ENCODE measurements around the gene DNAH6.

DNA sequence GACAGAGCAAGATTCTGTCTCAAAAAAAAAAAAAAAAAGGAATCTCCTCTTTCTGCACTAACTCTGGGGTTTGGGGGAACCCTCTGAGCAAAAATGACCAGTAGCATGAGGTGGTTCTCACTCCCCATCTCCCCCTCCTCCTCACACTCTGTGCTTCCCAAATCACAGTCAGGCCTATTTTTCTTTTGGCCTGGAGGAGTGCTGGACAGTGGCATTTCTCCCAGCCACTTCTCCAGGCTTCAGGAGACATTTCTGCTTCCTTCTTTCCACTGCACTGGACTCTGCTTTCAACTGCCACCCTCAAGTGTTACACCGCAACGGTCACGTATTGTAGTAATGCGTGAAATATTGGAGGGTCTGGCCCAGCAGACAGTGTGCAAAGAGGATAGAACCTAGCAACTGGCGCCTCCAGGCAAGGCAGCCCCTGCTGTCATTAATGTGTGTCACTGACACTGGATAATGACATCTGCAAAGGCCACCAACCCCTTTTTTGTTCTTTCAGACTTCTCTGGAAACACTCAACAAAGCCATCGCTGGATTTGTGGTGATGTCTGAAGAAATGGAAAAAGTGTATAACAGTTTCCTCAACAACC lies 295.6 kb downstream of the DNAH6 start:
- TF ChIP-seq, protein P1, sequence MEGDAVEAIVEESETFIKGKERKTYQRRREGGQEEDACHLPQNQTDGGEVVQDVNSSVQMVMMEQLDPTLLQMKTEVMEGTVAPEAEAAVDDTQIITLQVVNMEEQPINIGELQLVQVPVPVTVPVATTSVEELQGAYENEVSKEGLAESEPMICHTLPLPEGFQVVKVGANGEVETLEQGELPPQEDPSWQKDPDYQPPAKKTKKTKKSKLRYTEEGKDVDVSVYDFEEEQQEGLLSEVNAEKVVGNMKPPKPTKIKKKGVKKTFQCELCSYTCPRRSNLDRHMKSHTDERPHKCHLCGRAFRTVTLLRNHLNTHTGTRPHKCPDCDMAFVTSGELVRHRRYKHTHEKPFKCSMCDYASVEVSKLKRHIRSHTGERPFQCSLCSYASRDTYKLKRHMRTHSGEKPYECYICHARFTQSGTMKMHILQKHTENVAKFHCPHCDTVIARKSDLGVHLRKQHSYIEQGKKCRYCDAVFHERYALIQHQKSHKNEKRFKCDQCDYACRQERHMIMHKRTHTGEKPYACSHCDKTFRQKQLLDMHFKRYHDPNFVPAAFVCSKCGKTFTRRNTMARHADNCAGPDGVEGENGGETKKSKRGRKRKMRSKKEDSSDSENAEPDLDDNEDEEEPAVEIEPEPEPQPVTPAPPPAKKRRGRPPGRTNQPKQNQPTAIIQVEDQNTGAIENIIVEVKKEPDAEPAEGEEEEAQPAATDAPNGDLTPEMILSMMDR (IDR thresholded peaks at IDR 0.05) = no peak
- no peak for TF ChIP-seq POLR2A (IDR thresholded peaks at IDR 0.05)

Measured in right lobe of liver (tissue), 4 donors.